ENCODE data around the gene PCNX1.

DNA sequence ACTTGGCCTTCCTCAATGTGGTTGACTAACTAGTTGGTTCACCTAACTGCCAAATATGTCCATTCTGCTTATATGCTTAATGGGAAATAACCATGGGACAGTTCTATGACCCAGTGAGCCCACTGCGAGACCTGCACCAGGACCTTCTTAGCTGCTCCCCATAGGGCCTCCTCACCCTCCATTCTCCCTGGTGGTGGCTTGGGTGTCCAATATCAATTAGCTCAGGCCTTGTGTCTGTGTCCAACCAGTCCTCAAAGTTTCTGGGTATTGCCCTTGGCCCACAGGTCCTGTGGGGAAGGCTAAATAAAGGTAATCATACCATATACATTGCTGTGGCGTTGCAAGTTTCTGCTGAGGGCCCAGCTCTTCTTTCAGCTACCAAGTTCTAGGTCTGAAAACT, 228.2 kb downstream of the PCNX1 start:
- TF ChIP-seq SP1 (CRISPR knock-in tag; IDR thresholded peaks at IDR 0.05), result no peak
- no peak for TF ChIP-seq KLF1 (tag; IDR thresholded peaks at IDR 0.05)
- TF ChIP-seq ZNF274 (IDR thresholded peaks at IDR 0.05; ENCODE audit: borderline replicate concordance, low read depth, low read length), result no peak
- no peak for TF ChIP-seq POLR2A (conservative IDR thresholded peaks at IDR 0.05)
- TF ChIP-seq, protein P1, sequence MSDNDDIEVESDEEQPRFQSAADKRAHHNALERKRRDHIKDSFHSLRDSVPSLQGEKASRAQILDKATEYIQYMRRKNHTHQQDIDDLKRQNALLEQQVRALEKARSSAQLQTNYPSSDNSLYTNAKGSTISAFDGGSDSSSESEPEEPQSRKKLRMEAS (CRISPR knock-in tag; IDR thresholded peaks at IDR 0.05), result no peak
- no peak for TF ChIP-seq MAFG (tag; conservative IDR thresholded peaks at IDR 0.05)
- TF ChIP-seq KAT7 (CRISPR knock-in tag; IDR thresholded peaks at IDR 0.05; ENCODE audit: borderline replicate concordance), result no peak
- TF ChIP-seq, protein P2, sequence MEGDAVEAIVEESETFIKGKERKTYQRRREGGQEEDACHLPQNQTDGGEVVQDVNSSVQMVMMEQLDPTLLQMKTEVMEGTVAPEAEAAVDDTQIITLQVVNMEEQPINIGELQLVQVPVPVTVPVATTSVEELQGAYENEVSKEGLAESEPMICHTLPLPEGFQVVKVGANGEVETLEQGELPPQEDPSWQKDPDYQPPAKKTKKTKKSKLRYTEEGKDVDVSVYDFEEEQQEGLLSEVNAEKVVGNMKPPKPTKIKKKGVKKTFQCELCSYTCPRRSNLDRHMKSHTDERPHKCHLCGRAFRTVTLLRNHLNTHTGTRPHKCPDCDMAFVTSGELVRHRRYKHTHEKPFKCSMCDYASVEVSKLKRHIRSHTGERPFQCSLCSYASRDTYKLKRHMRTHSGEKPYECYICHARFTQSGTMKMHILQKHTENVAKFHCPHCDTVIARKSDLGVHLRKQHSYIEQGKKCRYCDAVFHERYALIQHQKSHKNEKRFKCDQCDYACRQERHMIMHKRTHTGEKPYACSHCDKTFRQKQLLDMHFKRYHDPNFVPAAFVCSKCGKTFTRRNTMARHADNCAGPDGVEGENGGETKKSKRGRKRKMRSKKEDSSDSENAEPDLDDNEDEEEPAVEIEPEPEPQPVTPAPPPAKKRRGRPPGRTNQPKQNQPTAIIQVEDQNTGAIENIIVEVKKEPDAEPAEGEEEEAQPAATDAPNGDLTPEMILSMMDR (IDR thresholded peaks at IDR 0.05 in 2 of 3, conservative IDR thresholded peaks at IDR 0.05 in 1 of 3; ENCODE audit: insufficient read depth in 2 of 3, low read depth in 1 of 3, low read length in 3 of 3), result no peak
- TF ChIP-seq, protein P3, sequence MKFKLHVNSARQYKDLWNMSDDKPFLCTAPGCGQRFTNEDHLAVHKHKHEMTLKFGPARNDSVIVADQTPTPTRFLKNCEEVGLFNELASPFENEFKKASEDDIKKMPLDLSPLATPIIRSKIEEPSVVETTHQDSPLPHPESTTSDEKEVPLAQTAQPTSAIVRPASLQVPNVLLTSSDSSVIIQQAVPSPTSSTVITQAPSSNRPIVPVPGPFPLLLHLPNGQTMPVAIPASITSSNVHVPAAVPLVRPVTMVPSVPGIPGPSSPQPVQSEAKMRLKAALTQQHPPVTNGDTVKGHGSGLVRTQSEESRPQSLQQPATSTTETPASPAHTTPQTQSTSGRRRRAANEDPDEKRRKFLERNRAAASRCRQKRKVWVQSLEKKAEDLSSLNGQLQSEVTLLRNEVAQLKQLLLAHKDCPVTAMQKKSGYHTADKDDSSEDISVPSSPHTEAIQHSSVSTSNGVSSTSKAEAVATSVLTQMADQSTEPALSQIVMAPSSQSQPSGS (CRISPR knock-in tag; IDR thresholded peaks at IDR 0.05), result no peak
- TF ChIP-seq, protein P4, sequence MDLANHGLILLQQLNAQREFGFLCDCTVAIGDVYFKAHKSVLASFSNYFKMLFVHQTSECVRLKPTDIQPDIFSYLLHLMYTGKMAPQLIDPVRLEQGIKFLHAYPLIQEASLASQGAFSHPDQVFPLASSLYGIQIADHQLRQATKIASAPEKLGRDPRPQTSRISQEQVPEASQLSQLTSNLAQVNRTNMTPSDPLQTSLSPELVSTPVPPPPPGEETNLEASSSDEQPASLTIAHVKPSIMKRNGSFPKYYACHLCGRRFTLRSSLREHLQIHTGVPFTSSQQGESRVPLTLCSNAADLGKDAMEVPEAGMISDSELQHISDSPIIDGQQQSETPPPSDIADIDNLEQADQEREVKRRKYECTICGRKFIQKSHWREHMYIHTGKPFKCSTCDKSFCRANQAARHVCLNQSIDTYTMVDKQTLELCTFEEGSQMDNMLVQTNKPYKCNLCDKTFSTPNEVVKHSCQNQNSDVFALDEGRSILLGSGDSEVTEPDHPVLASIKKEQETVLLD (IDR thresholded peaks at IDR 0.05), result no peak
- TF ChIP-seq, protein P5, sequence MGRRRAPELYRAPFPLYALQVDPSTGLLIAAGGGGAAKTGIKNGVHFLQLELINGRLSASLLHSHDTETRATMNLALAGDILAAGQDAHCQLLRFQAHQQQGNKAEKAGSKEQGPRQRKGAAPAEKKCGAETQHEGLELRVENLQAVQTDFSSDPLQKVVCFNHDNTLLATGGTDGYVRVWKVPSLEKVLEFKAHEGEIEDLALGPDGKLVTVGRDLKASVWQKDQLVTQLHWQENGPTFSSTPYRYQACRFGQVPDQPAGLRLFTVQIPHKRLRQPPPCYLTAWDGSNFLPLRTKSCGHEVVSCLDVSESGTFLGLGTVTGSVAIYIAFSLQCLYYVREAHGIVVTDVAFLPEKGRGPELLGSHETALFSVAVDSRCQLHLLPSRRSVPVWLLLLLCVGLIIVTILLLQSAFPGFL (CRISPR knock-in tag; IDR thresholded peaks at IDR 0.05), result no peak
- no peak for TF ChIP-seq RB1 (IDR thresholded peaks at IDR 0.05; ENCODE audit: low read depth)
- no peak for TF ChIP-seq ZNF24 (IDR thresholded peaks at IDR 0.05)
- TF ChIP-seq TEAD4 (IDR thresholded peaks at IDR 0.05; ENCODE audit: low read length), result no peak
- TF ChIP-seq TEAD4 (CRISPR knock-in tag; IDR thresholded peaks at IDR 0.05; ENCODE audit: borderline replicate concordance), result no peak
